Astrocyte of the hippocampus (primary cell): Measurements from ENCODE around the gene PPP3CA.
A peak's percentile ranks its signal among the peaks of the same experiment; 100 is the strongest.

ENCODE experiments used
- DNase-seq: peaks from one replicate; pipeline ENCODE4 v3.0.0; 2011; ENCODE audit warnings: low read depth, low spot score

Gene PPP3CA

GRCh38 chr4:101177154-101177553 is 170.2 kb downstream of the PPP3CA start:
- DNase-seq: no peak

GRCh38 chr4:101175896-101176676 is 171.2 kb downstream of the PPP3CA start:
- no peak for DNase-seq

- no peak for DNase-seq
Measured at GRCh38 chr4:101174679-101175345, 172.5 kb downstream of the PPP3CA start.

GRCh38 chr4:101172369-101172768 is 175.0 kb downstream of the PPP3CA start:
- no peak for DNase-seq

- no peak for DNase-seq
Measured at GRCh38 chr4:101171747-101172146, 175.6 kb downstream of the PPP3CA start.

GRCh38 chr4:101169044-101170014 is 178.0 kb downstream of the PPP3CA start:
- peak; percentile 59 for DNase-seq

GRCh38 chr4:101163936-101164335 is 183.4 kb downstream of the PPP3CA start:
- DNase-seq: no peak

- DNase-seq: no peak
Measured at GRCh38 chr4:101162990-101163380, 184.3 kb downstream of the PPP3CA start.

- no peak for DNase-seq
Measured at GRCh38 chr4:101160792-101161592, 186.3 kb downstream of the PPP3CA start.

GRCh38 chr4:101158507-101158906 is 188.8 kb downstream of the PPP3CA start:
- no peak for DNase-seq

- peak; percentile 23 for DNase-seq
Measured at GRCh38 chr4:101158134-101158482, 189.2 kb downstream of the PPP3CA start.

- no peak for DNase-seq
Measured at GRCh38 chr4:101157415-101158133, 189.8 kb downstream of the PPP3CA start.

GRCh38 chr4:101156619-101157310 is 190.6 kb downstream of the PPP3CA start:
- DNase-seq: no peak

GRCh38 chr4:101155945-101156344 is 191.4 kb downstream of the PPP3CA start:
- no peak for DNase-seq

GRCh38 chr4:101155368-101155767 is 192.0 kb downstream of the PPP3CA start:
- peak; percentile 43 for DNase-seq

- no peak for DNase-seq
Measured at GRCh38 chr4:101153653-101154052, 193.7 kb downstream of the PPP3CA start.

- DNase-seq: no peak
Measured at GRCh38 chr4:101152521-101152920, 194.8 kb downstream of the PPP3CA start.

GRCh38 chr4:101148551-101148950 is 198.8 kb downstream of the PPP3CA start:
- no peak for DNase-seq

- DNase-seq: no peak
Measured at GRCh38 chr4:101147283-101147682, 200.0 kb downstream of the PPP3CA start.

GRCh38 chr4:101145021-101145420 is 202.3 kb downstream of the PPP3CA start:
- no peak for DNase-seq
